ENCODE data around the gene KDM5B. TPM values are rescaled to one million over a fixed set of nuclear protein-coding genes. Genes with fewer than 3 reads are reported as not detected.
A peak's percentile ranks its signal among the peaks of the same experiment; 100 is the strongest.

Gene KDM5B
- polyA plus RNA-seq, 1 donor from 2014 or later, result 88.4 TPM

- Histone ChIP-seq H3F3A (ENCODE audit: insufficient read depth, low read length, poor library complexity, severe bottlenecking) (no peaks in the 10 kb centered on the region), H3K27me3 (ENCODE audit: insufficient read depth, low read depth, low read length) (no peaks in the 10 kb centered on the region), H3K79me2 (replicated peaks; ENCODE audit: insufficient read depth, low read length) (peaks cover 83% of the 10 kb centered on the region), H2AFZ (ENCODE audit: low read depth, low read length) (peak overlapping the region; percentile 17), H3K9me3 (ENCODE audit: low read length) (no peaks in the 10 kb centered on the region), H3K4me2 (ENCODE audit: low read length) (peak overlapping the region; percentile 93), H3K4me3 (ENCODE audit: low read length) (peak overlapping the region; percentile 98), H3K36me3 (ENCODE audit: insufficient read depth, low read length) (no peaks in the 10 kb centered on the region), H3K9me2 (ENCODE audit: insufficient read depth, low read length) (no peaks in the 10 kb centered on the region), H4K20me1 (ENCODE audit: insufficient read depth) (peaks cover 5% of the 10 kb centered on the region), H3K9ac (ENCODE audit: low read length) (peak overlapping the region; percentile 99), H3K27ac (ENCODE audit: low read length) (peak overlapping the region; percentile 93)
- TF ChIP-seq, protein P1, sequence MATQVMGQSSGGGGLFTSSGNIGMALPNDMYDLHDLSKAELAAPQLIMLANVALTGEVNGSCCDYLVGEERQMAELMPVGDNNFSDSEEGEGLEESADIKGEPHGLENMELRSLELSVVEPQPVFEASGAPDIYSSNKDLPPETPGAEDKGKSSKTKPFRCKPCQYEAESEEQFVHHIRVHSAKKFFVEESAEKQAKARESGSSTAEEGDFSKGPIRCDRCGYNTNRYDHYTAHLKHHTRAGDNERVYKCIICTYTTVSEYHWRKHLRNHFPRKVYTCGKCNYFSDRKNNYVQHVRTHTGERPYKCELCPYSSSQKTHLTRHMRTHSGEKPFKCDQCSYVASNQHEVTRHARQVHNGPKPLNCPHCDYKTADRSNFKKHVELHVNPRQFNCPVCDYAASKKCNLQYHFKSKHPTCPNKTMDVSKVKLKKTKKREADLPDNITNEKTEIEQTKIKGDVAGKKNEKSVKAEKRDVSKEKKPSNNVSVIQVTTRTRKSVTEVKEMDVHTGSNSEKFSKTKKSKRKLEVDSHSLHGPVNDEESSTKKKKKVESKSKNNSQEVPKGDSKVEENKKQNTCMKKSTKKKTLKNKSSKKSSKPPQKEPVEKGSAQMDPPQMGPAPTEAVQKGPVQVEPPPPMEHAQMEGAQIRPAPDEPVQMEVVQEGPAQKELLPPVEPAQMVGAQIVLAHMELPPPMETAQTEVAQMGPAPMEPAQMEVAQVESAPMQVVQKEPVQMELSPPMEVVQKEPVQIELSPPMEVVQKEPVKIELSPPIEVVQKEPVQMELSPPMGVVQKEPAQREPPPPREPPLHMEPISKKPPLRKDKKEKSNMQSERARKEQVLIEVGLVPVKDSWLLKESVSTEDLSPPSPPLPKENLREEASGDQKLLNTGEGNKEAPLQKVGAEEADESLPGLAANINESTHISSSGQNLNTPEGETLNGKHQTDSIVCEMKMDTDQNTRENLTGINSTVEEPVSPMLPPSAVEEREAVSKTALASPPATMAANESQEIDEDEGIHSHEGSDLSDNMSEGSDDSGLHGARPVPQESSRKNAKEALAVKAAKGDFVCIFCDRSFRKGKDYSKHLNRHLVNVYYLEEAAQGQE (IDR thresholded peaks at IDR 0.05; ENCODE audit: borderline replicate concordance), result no peak
- TF ChIP-seq CTCF (IDR thresholded peaks at IDR 0.05; ENCODE audit: poor library complexity, severe bottlenecking) (no peak), SMC3 (conservative IDR thresholded peaks at IDR 0.05; ENCODE audit: poor library complexity) (no peak), RAD21 (conservative IDR thresholded peaks at IDR 0.05) (no peak)
These were observed 1.3 kb downstream of the KDM5B start for GRCh38 chr1:202806845-202807450.

DNA sequence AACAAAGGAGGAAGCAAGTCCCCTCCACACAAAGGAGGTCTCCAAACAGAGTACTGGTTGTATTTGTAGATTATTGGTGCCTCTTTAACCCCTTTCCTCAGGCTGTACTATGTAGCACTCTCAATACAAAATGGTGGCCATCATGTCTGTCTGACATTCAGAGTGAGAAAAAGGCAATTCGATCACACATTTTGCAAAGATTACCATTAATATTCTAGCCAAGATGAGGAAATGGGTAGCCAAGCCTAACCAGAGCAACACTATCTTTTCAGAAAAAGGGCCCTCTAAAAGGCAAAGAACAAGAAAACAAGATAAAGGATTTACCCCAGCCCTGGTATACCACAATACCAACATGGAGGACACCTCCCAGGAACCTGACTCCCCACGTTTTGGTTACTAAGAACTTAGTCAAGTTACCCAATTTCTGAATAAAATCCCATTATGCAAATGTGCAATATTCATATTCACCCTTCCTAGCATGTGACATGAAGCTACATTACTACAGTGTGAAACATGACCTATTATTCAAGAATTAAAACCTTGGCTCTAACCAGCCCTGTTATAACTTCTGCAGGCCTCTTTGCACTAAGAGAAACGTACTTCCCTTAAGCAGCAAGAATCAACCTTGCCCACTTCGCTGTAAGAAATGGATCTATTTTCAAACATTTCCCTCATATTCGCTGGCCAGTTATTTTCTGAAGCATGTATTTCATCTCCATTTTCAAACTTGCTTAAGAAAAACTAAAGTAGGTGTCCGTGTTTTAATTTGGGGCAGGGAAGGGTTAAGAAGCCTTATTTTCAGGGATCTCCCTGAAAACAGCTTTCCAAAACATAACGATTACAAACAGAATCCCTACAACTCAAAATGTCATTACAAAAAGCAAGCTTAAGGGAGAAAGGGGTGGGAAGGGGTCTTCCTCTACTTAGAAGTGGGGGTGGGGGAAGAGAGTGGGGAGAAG, 2.1 kb downstream of the KDM5B start:
- Histone ChIP-seq H3K4me3 (ENCODE audit: low read length) (peak overlapping the region; percentile 98), H3K27ac (ENCODE audit: low read length) (peak overlapping the region; percentile 93), H3F3A (ENCODE audit: insufficient read depth, low read length, poor library complexity, severe bottlenecking) (no peaks in the 10 kb centered on the region), H3K79me2 (replicated peaks; ENCODE audit: insufficient read depth, low read length) (peaks cover 83% of the 10 kb centered on the region), H3K27me3 (ENCODE audit: insufficient read depth, low read depth, low read length) (no peaks in the 10 kb centered on the region), H3K9me2 (ENCODE audit: insufficient read depth, low read length) (no peaks in the 10 kb centered on the region), H2AFZ (ENCODE audit: low read depth, low read length) (peak overlapping the region; percentile 3), H3K4me2 (ENCODE audit: low read length) (peak overlapping the region; percentile 93), H4K20me1 (ENCODE audit: insufficient read depth) (peaks cover 11% of the 10 kb centered on the region), H3K9ac (ENCODE audit: low read length) (peak overlapping the region; percentile 99), H3K9me3 (ENCODE audit: low read length) (no peaks in the 10 kb centered on the region), H3K36me3 (ENCODE audit: insufficient read depth, low read length) (no peaks in the 10 kb centered on the region)
- TF ChIP-seq, protein P1 (IDR thresholded peaks at IDR 0.05; ENCODE audit: borderline replicate concordance), result peak; percentile 73
- TF ChIP-seq POLR2AphosphoS5 (IDR thresholded peaks at IDR 0.05), result peak; percentile 39
- no peak for TF ChIP-seq CTCF (IDR thresholded peaks at IDR 0.05; ENCODE audit: poor library complexity, severe bottlenecking)
- TF ChIP-seq EP300 (conservative IDR thresholded peaks at IDR 0.05; ENCODE audit: poor library complexity, severe bottlenecking), result peak; percentile 29
- peak; percentile 61 for TF ChIP-seq TAF1 (IDR thresholded peaks at IDR 0.05; ENCODE audit: low read depth)

Data from neural cell (in vitro differentiated cells).